B cell (primary cell): ENCODE measurements around the gene L3MBTL4.

Experiments used
- CTCF ChIP-seq: fragments of 200-600 bp; IDR thresholded peaks from one replicate; pipeline ENCODE4 v1.8.0; 2022; ENCODE audit warnings: antibody characterized with exemption, mild to moderate bottlenecking
- EZH2 ChIP-seq: IDR thresholded peaks from 2 replicates; pipeline ENCODE4 v1.6.1; 2012; ENCODE audit warnings: borderline replicate concordance, low read depth, mild to moderate bottlenecking, moderate library complexity, low read length; ENCODE audit not compliant: insufficient read depth, poor library complexity, severe bottlenecking

DNA sequence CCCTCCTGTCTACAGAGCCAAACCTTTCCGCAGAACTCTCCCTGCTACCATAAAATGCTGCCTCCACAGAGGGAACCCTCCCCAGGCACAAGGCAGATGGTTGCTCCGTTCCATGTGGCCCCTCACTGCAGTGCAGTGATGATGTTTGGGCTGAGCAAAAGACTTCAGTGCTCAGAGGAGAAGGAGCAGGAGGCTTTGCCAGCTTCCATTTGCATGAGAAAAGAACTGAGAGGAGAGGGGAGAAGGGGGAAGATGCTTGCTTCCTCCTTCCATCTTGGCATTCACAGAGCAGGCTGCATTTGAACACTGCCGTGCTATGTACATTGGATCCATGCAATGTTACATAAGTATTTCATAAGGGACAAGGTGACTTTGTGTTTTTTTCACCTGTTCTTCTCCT, 472.8 kb downstream of the L3MBTL4 start:
- TF ChIP-seq CTCF (no peak), EZH2 (no peak)
